HEK293 (cell line): Measurements from ENCODE around the gene HOXD11.
A peak's percentile ranks its signal among the peaks of the same experiment; 100 is the strongest.

ENCODE experiments used
- BCL11B ChIP-seq: fragments of 450-650 bp; formaldehyde crosslinking; IDR thresholded peaks from 2 replicates; pipeline ENCODE4 v1.5.1; 2016; ENCODE audit warnings: low read depth, missing biosample characterization, missing genetic modification characterization
- GLI4 ChIP-seq: fragments of 450-650 bp; formaldehyde crosslinking; IDR thresholded peaks from 2 replicates; pipeline ENCODE4 v1.5.1; 2016; ENCODE audit warnings: missing biosample characterization, missing genetic modification characterization
- INSM2 ChIP-seq: fragments of 450-650 bp; formaldehyde crosslinking; IDR thresholded peaks from 2 replicates; pipeline ENCODE4 v1.5.1; 2016; ENCODE audit warnings: missing biosample characterization, missing genetic modification characterization
- KLF16 ChIP-seq: fragments of 450-650 bp; formaldehyde crosslinking; IDR thresholded peaks from 2 replicates; pipeline ENCODE4 v1.5.1; 2017; ENCODE audit warnings: missing biosample characterization, missing genetic modification characterization
- TSHZ1 ChIP-seq: fragments of 450-650 bp; formaldehyde crosslinking; IDR thresholded peaks from 2 replicates; pipeline ENCODE4 v1.5.1; 2016; ENCODE audit warnings: missing biosample characterization, missing genetic modification characterization, borderline replicate concordance
- ZBTB17 ChIP-seq: fragments of 450-650 bp; formaldehyde crosslinking; IDR thresholded peaks from 2 replicates; pipeline ENCODE4 v1.5.1; 2016; ENCODE audit warnings: missing biosample characterization, missing genetic modification characterization
- ZBTB48 ChIP-seq: fragments of 450-650 bp; formaldehyde crosslinking; IDR thresholded peaks from 2 replicates; pipeline ENCODE4 v1.5.1; 2016; ENCODE audit warnings: missing biosample characterization, missing genetic modification characterization
- ZFHX2 ChIP-seq: fragments of 450-650 bp; formaldehyde crosslinking; conservative IDR thresholded peaks from 2 replicates; pipeline ENCODE4 v1.5.1; 2016; ENCODE audit warnings: missing biosample characterization, missing genetic modification characterization
- ZFP3 ChIP-seq: fragments of 450-650 bp; formaldehyde crosslinking; IDR thresholded peaks from 2 replicates; pipeline ENCODE4 v1.5.1; 2016; ENCODE audit warnings: low read depth, missing biosample characterization, missing genetic modification characterization
- ZNF169 ChIP-seq: fragments of 450-650 bp; formaldehyde crosslinking; IDR thresholded peaks from 2 replicates; pipeline ENCODE4 v1.5.1; 2016; ENCODE audit warnings: missing biosample characterization, missing genetic modification characterization
- ZNF18 ChIP-seq: fragments of 450-650 bp; formaldehyde crosslinking; IDR thresholded peaks from 2 replicates; pipeline ENCODE4 v1.5.1; 2016; ENCODE audit warnings: missing biosample characterization, missing genetic modification characterization
- ZNF239 ChIP-seq: fragments of 450-650 bp; formaldehyde crosslinking; IDR thresholded peaks from 2 replicates; pipeline ENCODE4 v1.5.1; 2016; ENCODE audit warnings: missing biosample characterization, missing genetic modification characterization
- ZNF311 ChIP-seq: fragments of 450-650 bp; formaldehyde crosslinking; IDR thresholded peaks from 2 replicates; pipeline ENCODE4 v1.5.1; 2017; ENCODE audit warnings: missing biosample characterization, missing genetic modification characterization, borderline replicate concordance
- ZNF324 ChIP-seq: fragments of 450-650 bp; formaldehyde crosslinking; IDR thresholded peaks from 2 replicates; pipeline ENCODE4 v1.5.1; 2016; ENCODE audit warnings: missing biosample characterization, missing genetic modification characterization
- ZNF350 ChIP-seq: fragments of 450-650 bp; formaldehyde crosslinking; IDR thresholded peaks from 2 replicates; pipeline ENCODE4 v1.5.0; 2017; ENCODE audit warnings: missing biosample characterization, mild to moderate bottlenecking, missing genetic modification characterization
- ZNF404 ChIP-seq: fragments of 450-650 bp; formaldehyde crosslinking; IDR thresholded peaks from 2 replicates; pipeline ENCODE4 v1.5.1; 2017; ENCODE audit warnings: missing biosample characterization, missing genetic modification characterization
- ZNF510 ChIP-seq: fragments of 450-650 bp; formaldehyde crosslinking; IDR thresholded peaks from 2 replicates; pipeline ENCODE4 v1.5.1; 2018; ENCODE audit warnings: mild to moderate bottlenecking, missing genetic modification characterization, missing biosample characterization; ENCODE audit not compliant: insufficient replicate concordance
- ZNF529 ChIP-seq: fragments of 450-650 bp; formaldehyde crosslinking; IDR thresholded peaks from 2 replicates; pipeline ENCODE4 v1.5.1; 2017; ENCODE audit warnings: missing genetic modification characterization, missing biosample characterization; ENCODE audit not compliant: insufficient replicate concordance
- ZNF580 ChIP-seq: fragments of 450-650 bp; formaldehyde crosslinking; IDR thresholded peaks from 2 replicates; pipeline ENCODE4 v1.5.1; 2016; ENCODE audit warnings: missing biosample characterization, missing genetic modification characterization
- ZNF585B ChIP-seq: fragments of 450-650 bp; formaldehyde crosslinking; IDR thresholded peaks from 2 replicates; pipeline ENCODE4 v1.5.1; 2016; ENCODE audit warnings: missing biosample characterization, missing genetic modification characterization
- ZNF654 ChIP-seq: fragments of 450-650 bp; formaldehyde crosslinking; IDR thresholded peaks from 2 replicates; pipeline ENCODE4 v1.5.1; 2016; ENCODE audit warnings: low read depth, missing biosample characterization, missing genetic modification characterization
- ZNF768 ChIP-seq: fragments of 450-650 bp; formaldehyde crosslinking; IDR thresholded peaks from 2 replicates; pipeline ENCODE4 v1.5.1; 2018; ENCODE audit warnings: missing biosample characterization, mild to moderate bottlenecking, missing genetic modification characterization
- ZSCAN23 ChIP-seq: fragments of 450-650 bp; formaldehyde crosslinking; IDR thresholded peaks from 2 replicates; pipeline ENCODE4 v1.5.1; 2016; ENCODE audit warnings: missing biosample characterization, missing genetic modification characterization
- ZSCAN30 ChIP-seq: fragments of 450-650 bp; IDR thresholded peaks from 2 replicates; pipeline ENCODE4 v1.5.1; 2018; ENCODE audit warnings: missing biosample characterization, mild to moderate bottlenecking, missing genetic modification characterization, moderate library complexity
- TF ChIP-seq, protein P1 (sequence below): fragments of 450-650 bp; formaldehyde crosslinking; IDR thresholded peaks from 2 replicates; pipeline ENCODE4 v1.5.1; 2016; ENCODE audit warnings: missing biosample characterization, missing genetic modification characterization, low read depth
- TF ChIP-seq, protein P2 (sequence below): fragments of 450-650 bp; formaldehyde crosslinking; IDR thresholded peaks from 2 replicates; pipeline ENCODE4 v1.5.1; 2017; ENCODE audit warnings: missing biosample characterization, missing genetic modification characterization

The HOXD11 gene

GRCh38 chr2:176079831-176080539 lies 27.1 kb upstream of the HOXD11 start (continued):
- no peak for TF ChIP-seq ZNF311 (tag by site-specific recombination)
- no peak for TF ChIP-seq ZNF18 (tag by site-specific recombination)
- TF ChIP-seq ZSCAN23 (tag by site-specific recombination) = no peak
- TF ChIP-seq INSM2 (tag by site-specific recombination) = no peak
- TF ChIP-seq ZNF654 (tag by site-specific recombination) = peak; percentile 25; the same call in 1 of the 2 replicates
- no peak for TF ChIP-seq ZNF404 (tag by site-specific recombination)
- no peak for TF ChIP-seq GLI4 (tag by site-specific recombination)
- TF ChIP-seq ZNF350 = no peak
- TF ChIP-seq BCL11B (tag by site-specific recombination) = no peak
- TF ChIP-seq ZNF585B (tag by site-specific recombination) = no peak
- TF ChIP-seq TSHZ1 (tag by site-specific recombination) = no peak
- TF ChIP-seq ZNF324 = no peak
- no peak for TF ChIP-seq ZNF510
- TF ChIP-seq ZSCAN30 (tag by site-specific recombination) = peak; percentile 95
- TF ChIP-seq, protein P1, sequence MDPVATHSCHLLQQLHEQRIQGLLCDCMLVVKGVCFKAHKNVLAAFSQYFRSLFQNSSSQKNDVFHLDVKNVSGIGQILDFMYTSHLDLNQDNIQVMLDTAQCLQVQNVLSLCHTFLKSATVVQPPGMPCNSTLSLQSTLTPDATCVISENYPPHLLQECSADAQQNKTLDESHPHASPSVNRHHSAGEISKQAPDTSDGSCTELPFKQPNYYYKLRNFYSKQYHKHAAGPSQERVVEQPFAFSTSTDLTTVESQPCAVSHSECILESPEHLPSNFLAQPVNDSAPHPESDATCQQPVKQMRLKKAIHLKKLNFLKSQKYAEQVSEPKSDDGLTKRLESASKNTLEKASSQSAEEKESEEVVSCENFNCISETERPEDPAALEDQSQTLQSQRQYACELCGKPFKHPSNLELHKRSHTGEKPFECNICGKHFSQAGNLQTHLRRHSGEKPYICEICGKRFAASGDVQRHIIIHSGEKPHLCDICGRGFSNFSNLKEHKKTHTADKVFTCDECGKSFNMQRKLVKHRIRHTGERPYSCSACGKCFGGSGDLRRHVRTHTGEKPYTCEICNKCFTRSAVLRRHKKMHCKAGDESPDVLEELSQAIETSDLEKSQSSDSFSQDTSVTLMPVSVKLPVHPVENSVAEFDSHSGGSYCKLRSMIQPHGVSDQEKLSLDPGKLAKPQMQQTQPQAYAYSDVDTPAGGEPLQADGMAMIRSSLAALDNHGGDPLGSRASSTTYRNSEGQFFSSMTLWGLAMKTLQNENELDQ (tag by site-specific recombination) = no peak
- TF ChIP-seq ZNF169 (tag by site-specific recombination) = no peak
- no peak for TF ChIP-seq ZNF239 (tag by site-specific recombination)
- TF ChIP-seq ZBTB17 (tag by site-specific recombination) = no peak; the same call in 1 of the 2 replicates
- TF ChIP-seq, protein P2, sequence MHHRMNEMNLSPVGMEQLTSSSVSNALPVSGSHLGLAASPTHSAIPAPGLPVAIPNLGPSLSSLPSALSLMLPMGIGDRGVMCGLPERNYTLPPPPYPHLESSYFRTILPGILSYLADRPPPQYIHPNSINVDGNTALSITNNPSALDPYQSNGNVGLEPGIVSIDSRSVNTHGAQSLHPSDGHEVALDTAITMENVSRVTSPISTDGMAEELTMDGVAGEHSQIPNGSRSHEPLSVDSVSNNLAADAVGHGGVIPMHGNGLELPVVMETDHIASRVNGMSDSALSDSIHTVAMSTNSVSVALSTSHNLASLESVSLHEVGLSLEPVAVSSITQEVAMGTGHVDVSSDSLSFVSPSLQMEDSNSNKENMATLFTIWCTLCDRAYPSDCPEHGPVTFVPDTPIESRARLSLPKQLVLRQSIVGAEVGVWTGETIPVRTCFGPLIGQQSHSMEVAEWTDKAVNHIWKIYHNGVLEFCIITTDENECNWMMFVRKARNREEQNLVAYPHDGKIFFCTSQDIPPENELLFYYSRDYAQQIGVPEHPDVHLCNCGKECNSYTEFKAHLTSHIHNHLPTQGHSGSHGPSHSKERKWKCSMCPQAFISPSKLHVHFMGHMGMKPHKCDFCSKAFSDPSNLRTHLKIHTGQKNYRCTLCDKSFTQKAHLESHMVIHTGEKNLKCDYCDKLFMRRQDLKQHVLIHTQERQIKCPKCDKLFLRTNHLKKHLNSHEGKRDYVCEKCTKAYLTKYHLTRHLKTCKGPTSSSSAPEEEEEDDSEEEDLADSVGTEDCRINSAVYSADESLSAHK = no peak
- TF ChIP-seq ZNF529 (tag by site-specific recombination) = no peak
- no peak for TF ChIP-seq ZFP3 (tag by site-specific recombination)
- TF ChIP-seq KLF16 (tag by site-specific recombination) = no peak
- no peak for TF ChIP-seq ZFHX2
- no peak for TF ChIP-seq ZNF768 (tag by site-specific recombination)
- TF ChIP-seq ZBTB48 (tag by site-specific recombination) = peak; percentile 75
- TF ChIP-seq ZNF580 = no peak
